GM18519 (cell line): ENCODE results near the gene UBN1.

ENCODE experiments used
- ATAC-seq: cut with Tn5 transposase; IDR thresholded peaks from one replicate; pipeline ENCODE4 v1.9.1; 2021; ENCODE audit warnings: mild to moderate bottlenecking, moderate library complexity; ENCODE audit not compliant: unreplicated experiment, low FRiP score

Gene UBN1

DNA sequence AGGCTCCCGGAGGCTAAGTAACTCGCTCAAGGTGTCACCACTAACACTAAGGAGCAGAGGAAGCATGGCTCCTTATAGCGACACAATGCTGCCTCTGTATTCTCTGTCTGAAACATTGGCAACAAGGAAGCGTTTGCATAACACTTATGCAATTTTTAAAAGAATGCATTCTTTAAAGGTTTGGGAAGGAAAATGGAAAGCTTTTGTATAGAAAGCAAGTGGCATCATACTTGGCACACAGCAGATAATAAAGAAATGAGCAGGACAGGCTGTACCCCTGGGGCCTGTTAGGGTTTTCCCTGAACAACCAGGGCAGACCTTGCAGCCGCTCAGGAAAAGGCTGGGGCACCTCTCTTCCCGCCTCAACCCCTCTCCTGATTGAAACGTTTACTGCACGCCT is 52.8 kb downstream of the UBN1 start:
- ATAC-seq, result no peak

DNA sequence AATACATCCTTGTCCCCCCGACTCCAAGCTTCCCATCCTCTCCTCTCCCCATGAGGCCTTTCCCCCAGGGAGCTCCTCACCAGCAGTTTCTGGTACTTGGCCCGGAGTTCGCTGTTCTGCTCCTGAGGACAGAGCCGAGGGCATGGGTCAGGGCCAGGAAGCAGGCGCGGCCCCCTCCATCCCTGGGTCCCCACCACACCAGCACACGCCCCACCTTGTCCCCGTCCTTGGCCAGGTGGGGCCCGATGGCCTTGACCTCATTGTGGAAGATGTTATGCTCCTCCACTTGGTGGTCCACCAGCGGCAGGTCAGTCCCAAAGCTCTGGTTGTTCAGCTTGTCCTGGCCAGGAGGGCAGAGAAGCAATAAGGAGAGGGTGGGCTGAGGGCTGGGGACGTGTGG is 53.5 kb downstream of the UBN1 start:
- ATAC-seq, result no peak

DNA sequence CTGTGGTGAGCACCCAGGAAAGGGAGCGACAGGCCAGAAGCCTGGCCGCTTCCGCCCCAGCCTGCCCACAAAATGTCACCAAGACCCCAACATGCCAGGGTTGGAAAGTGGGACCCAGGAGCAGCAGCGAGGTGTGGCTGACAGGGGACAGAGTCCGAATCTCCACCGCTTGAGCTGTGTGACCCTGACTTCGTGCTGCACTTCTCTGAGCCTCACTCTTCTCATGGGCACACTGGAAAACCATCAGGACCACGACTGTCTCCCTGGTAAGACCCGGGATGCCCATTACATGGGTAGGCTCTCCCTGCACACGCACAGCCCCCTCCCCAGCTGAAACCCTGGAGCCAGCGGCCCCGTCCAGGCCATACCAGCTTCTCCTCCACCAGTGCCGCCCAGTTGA is 54.8 kb downstream of the UBN1 start:
- no peak for ATAC-seq

DNA sequence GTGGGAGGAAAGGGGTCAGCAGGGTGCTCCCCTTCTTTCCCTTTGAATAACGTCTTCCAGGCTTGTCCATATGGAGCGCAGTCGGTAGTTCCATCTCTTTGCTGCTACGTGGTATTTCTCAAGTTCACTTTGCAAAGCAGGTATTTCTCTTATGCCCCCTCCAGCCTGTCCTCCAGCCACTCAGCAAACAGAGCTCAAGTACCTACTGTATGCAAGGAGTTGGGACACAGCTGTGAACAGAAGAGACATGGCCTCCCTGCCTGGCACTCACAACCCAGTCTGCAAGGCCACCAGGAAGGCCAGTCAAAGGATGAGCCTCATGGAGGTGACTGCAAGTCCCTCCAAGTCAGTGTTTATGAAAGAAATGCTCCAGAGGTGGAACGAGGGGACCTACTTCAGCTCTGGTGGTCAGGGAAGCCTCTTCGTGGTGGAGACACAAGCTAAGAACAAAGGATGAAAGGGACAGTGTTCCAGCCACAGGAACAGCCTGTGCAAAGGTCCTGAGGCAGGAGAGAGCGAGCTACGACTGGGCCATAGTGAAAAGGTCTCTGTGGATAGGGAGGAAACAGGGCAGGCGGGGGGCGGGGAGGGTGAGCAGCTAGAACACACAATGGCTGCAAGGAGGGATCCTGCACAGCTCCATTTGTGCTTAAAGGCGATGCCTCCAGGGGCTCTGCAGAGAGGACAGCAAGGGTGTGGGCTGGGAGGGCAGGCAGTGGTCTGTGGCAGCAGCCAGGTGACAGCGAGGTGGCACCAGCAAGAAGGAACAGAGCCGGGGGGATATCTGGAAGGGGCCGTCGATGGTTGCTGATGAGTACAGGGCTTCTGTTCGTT is 57.0 kb downstream of the UBN1 start:
- ATAC-seq, result no peak

DNA sequence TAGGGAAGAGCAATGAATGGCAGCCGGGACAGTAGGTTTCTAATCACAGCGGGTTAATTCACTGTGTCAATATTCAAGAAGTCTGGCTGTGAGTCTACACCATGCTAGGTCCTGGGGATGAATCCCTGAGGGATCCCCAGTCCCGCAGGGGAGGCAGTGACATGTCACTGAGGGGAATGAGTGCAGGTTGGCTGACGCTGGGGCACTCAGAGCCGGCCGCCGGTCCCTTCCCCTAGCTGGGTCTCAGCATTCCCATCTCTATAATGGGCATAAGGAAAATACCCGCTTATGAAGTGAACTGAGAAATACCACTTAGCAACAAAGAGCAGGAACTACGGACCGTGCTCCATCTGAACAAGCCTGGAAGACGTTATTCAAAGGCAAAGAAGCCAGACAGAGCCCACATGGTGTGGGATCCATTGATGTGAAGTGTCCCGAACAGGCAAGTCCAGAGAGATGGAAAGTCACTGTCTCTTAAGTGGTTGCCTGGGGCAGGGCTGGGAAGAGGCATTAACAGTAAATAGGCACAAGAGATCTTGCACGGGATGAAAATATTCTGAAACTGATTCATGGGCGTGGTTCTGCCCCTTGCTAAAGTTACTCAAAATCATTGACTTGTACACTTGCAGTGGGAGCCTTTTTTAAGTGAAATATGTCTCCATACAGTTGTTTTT is 57.8 kb downstream of the UBN1 start:
- ATAC-seq, result no peak

DNA sequence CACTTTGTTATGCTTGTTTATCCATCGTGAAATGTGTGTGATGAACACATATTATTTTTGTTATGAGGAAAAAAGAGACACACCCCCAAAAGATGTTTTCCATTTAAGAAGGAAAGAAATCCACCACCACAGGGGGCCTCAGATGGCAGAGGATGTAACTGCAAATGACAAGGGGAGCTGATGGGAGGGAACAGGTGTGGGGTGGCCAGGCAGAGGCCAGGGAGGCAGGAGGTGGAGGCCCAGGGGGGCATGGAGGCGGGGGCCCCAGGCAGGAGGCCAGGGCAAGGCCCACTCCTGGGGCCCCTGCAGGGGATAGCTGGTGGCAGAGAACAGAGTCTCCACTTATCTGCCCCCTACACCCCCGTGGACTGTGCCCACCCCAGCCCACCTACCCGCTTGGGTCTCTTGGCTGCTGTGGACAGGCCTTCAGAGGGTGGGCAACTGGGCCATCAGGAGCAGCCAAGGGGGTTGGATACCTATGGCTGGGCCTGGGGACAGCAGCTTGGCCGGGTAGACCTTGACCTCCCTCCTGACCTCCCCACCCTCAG is 61.6 kb downstream of the UBN1 start:
- ATAC-seq, result no peak

DNA sequence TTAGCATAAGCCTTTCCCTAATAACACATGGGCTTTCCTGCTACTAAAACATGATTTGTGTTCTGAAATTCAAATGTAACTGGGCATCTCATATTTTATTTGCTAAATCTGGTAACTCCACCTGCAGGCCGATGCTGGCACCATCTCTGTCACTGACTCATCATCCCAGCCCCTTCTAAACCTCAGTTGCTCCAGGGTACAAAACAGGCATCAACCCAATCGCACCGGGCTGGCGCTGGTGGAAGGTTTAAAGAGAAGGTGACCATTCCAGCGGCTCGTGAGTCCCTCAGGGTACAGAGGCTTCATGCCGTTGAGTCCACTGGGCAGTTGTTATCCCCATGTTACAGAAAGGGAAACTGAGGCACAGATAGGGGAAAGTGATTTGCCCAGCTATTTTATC is 62.5 kb downstream of the UBN1 start:
- ATAC-seq, result no peak

DNA sequence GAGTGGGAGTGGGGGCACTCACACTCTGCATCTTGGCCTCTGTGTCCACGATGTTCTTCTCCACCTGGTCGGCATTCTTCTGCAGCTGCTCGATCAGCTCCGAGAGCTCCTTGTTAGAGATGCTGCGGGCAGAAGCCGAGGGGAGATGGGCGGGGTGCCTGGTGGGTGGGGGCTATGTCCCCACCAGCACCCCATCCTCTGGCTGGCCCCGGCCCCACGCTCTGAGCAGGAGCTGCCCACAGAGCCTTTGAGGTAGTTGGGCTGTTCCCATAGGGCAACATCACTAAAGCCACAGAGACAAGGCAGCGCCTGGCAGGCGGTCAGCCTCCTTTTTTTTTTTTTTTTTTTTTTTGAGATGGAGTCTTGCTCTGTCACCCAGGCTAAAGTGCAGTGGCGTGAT is 63.5 kb downstream of the UBN1 start:
- no peak for ATAC-seq

DNA sequence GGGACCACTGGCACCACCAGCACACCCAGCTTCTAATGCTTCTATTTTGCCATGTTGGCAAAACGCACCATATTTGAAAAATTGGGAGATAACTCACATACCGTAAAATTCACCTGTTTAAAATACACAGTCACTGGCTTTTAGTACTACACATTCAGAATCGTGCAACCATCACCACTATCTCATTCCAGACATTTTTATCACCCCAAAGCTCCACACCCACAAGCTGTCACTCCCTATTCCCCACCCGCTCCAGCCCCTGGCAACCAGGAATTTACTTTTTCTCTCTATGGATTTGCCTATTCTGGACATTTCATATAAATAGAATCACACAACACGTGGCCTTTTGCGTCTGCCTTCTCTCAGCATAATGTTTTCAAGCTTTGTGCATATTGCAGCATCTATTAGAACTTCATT is 64.7 kb downstream of the UBN1 start:
- no peak for ATAC-seq

DNA sequence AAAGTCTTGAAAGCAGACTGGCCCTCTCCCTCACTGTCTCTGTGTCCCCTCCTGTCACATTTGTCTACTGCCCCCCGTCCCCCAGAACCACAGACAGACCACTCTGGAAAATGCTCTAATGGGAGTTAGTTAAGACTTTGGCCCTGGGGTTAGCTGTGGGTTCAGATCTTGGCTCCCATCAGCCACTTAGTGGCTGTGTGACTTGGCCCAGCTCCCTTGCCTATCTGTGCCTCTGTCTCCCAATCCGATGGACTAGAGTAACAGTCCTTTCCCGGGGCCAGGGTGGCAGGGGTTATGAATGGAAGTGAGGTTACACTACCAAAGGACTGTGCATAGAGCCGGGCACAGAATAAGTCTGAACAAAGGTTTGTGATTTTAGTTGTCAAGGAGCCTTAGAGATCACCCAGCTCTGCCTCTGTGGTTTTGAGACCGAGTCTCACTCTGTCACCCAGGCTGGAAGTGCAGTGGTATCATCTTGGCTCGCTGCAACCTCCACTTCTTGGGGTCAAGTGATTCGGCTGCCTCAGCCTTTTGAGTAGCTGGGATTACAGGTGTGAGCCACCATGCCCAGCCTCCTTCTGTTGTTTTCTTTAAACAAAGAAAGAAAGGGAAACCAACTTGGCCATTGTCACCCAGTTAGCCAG is 66.0 kb downstream of the UBN1 start:
- ATAC-seq, result no peak

DNA sequence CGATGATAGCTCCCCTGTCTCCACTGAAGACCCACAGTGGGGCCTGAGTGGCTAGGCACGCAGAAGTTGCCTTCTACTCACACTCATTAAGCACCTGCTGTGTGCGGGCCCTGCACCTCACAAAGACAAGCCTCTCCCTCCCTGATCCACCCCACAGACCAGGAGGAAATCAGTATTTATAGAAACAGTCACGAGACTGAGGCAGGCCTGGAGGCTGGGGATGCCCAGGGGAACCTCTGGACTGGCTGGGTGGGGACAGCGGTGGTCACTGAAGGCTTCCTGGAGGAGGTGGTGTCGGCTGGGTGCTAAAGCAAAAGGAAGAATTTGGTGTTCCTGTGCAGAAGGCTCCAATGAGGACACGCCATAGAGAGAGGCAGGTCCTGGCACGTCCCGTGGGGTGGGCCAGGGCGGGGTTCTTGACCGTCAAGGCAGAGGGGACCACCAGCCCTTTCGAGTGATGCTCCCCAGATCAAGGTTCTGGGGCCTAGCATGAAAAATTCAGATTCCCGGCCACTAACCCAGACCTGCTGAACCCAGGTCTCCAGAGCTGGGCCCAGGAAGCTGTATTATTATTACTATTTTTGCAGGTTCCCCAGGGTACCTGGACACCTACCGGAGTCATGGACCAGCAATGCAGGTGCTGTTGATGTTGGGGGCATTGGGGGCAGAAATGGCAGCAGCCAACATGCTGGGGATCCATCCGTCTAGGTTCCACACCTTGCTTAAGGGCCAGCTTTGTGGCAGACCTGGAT is 66.7 kb downstream of the UBN1 start:
- no peak for ATAC-seq

DNA sequence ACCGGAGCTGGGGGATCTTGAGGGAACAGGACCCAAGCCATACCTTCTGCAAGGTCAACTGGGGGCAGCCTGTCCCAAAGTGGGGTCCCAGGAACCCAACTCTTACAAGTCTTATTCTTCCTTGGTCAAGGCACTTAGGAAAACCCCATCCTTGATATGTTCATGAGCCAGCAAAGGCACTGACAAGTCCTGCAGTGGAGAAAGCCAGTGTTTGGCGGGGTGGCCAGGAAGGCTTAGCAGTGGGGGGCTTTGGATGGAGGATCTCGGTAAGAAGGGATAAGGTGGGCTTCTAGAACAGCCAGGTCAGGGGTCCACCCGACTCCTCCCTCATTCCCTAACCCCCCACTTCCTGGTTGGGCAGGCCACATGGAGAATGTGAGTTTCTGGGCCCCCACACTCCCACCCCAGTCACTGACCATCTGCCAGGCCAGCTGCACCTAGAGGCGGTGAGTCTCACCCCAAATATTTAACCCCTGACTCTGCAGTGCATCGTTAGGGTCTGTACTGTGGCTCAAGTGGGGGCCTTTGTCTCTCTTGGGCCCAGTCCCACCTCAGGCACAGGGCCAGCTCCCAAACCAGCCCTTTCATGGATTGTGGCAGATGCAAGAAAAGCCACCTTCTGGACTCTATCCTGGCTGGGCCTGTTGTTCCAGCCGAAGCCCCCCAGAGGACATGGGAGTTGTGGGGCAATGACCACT is 67.4 kb downstream of the UBN1 start:
- ATAC-seq, result no peak

DNA sequence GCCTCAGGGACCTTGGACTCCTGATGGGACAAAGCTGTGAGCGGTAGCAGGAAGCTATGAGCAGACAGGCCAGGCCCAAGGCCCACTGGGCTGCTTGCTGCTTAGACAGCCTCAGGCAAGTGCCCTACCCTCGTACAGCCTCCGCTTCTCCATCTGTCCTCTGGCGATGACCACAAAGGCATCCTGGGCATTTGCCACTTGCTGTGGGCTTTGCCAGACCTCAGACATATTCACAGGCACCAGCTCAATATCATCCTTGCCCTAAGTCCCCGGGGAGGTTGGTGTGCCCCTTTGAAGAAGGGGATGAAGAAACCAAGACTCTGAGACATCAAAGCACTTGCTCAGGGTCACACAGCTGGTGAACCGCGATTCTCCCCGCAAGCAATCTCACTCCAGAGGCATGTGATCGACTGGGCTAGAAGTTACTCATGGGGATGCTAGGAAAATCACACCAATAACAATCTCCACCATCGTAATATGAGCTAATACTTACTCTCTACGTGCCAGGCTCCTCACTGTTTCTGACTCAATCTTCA is 68.0 kb downstream of the UBN1 start:
- ATAC-seq, result no peak

DNA sequence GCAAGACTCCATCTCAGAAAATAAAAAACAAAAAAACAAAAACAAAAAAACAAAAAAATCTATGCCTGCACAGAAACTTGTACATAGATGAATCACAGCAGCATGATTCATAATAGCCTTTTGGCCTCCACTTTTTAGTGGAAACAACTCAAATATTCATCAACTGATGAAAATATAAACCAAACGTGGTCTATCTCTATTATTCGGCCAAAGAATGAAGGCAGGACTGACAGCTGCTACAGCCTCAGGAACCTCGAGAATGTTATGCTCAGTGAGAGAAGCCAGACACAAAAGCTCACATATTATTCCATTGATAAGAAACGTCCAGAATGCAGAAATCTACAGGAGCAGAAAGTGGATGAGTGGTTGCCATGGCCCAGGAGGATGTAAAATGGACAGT is 69.8 kb downstream of the UBN1 start:
- ATAC-seq, result no peak

DNA sequence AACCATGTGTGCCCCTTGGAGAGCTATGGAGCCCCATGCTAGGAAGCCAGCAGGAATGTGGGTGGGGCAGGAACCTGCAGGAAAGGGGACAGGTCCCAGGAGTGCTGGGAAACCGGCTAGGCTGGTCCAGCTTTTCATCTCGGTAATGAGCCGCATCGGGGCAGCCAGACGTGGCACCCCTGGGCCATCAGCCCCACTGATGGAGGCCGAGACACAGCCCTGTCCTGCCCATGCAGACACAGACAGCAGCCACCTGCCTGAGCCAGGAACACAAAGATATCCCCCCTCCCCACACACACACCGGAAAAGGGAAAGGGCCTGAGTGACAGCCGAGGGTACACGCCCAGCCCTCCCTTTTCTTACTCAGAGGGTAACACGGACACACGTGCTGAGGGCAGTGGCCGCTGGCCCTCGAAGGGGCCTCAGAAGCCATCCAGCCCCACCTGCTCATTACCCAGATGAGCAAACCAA is 71.5 kb downstream of the UBN1 start:
- ATAC-seq, result no peak

DNA sequence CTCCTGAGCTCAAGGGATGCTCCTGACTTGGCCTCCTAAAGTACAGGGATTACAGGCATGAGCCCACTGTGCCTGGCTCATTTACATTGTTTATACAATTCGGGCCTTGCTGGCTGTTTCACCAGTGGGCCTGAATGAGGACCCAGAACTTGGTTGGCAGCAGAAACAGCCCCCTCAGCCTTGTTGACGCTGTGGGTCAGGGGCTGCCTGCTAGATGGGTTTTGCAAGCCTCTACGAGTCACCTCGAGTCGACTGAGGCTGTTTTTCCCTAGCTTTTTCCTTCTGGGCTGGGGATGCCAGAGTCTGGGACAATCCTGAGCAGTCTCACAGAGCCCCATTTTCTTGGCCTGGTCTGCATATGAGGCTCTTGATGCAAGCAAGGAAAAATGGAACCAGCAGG is 73.5 kb downstream of the UBN1 start:
- ATAC-seq, result no peak

DNA sequence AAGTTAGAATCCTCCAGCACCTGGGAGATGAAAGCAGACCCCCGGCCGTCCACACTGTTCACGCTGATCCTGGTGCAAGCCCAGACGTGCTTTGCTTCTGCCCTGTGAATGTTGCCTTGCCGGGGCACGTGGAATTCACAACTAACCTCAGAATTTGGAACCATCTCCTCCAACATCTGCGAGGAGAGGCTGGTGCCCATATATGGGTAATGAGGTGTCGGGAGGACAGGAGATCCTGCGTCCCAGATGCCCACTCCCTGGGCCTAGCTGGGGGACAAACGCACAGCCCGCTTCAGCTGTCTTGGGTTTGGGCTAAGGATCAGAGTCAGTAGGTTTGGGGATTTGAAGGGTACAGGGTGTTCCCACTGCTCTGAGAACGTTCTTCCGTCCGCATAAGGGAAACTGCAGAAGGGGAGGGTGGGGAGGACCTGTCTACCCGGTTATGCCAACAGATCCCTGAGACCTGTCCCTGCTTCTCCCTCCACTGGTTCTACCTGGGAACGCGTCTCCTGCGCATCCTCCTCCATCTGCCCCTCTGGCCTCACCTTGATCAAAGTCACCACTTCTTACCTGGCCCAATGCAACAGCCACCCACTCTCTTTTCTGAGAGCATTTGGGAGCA is 75.6 kb downstream of the UBN1 start:
- ATAC-seq, result no peak

DNA sequence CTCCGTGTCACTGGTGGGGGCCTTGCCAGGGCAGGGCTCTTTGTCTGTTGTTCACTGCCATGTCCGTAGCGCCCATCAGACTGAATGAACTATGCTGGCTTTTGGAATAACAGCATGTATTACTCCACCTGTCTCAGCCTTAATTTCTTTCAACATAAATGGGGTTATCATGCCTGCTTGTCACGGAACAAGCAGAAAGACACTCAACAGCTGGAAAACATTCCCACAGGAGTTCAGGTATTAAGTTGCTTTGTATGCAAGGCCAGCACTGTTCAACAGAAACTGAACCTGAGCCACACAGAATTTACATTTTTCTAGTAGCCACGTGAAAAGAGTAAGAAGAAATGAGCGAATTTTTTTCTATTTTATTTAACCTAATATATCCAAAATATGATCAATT is 76.6 kb downstream of the UBN1 start:
- no peak for ATAC-seq

DNA sequence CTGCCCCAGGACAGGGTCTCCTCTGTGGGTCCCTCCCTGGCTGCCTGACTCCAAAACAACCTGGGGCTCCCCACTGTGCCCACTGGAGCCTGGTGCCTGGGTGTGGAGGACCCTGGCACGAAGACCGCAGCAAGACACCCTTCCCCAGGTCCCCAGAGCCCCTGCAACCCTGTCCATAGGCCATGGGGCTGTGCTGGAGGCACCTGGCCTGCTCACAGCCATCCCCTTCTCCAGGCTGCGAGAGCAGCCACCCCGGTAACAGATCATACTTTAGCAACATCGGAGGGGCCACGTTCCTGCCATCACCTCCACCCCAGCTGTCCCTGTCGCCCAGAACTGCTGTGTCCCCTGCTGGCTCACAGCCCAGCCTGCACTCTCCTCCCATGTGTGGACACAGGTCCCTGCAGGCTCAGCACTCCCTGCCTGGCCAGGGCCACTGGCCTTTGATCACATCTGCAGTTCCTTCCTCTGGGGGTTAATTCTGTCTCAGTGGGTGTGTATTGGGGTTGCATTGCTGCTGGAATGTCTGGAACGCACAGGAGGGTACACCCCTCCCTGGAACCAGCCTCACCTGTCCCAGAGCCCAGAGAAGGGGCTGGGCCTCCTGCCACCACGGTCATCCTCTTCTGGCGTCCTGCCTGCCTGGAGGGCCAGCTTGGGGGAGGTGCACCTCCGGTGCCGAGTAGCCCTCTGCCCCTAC is 77.5 kb downstream of the UBN1 start:
- ATAC-seq, result no peak
